HG03520 (cell line): ENCODE data around the gene ENTR1.
A peak's percentile ranks its signal among the peaks of the same experiment; 100 is the strongest.
"Not testable (repeated sequence)": the region's sequence is repeated elsewhere in the genome, so short reads cannot be mapped to it uniquely, and the experiment has no call there.

Experiments used
- ATAC-seq: cut with Tn5 transposase; IDR thresholded peaks from one replicate; pipeline ENCODE4 v1.9.1; 2021; ENCODE audit warnings: mild to moderate bottlenecking, moderate library complexity; ENCODE audit not compliant: unreplicated experiment

The ENTR1 gene

DNA sequence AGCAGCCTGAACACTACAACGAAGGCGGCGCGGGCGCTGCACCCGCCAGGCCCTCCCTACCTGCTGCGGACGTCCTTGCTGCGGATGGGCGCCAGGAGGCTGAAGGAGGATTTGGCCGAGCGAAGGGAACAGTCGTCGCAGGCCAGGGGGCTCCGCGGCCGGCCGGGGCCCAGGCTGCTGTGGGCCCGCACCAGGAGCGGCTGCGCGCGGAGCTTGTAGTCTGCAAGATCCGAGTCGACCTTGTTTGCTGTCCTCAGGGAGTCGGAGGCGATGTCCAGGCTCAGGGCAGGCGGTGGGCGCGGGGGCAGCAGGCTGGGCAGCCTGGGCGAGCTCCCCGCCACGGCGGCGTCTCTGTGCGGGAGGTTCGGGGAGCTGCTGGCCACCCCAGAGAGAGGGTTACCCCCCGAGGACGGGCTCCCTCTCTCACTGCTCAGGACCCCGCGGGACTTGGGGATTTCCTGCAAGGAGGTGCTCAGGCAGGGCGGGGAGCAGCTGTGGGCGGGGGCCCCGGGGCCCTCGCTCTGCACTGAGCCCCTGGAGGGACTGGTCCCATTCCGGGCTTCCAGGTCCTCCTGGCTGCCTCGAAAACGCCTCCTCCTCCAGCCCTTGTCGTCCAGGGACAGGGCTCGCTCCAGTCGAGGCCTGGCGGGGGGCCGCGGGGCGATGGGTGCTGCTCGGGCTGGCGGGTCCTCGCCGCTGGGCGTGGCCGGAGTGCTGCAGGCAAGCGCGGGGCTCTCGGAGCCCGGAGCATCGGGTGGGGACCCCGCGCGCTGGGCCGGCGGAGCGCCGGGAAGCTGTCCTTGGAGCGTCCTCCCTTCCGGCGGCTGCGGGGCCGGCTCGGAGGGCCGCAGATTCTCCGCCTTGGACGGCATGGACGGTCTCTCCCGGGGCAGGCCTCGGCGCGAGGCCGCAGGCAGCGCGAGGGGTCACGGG lies 28.4 kb upstream of the ENTR1 start:
- ATAC-seq: peak; percentile 44

DNA sequence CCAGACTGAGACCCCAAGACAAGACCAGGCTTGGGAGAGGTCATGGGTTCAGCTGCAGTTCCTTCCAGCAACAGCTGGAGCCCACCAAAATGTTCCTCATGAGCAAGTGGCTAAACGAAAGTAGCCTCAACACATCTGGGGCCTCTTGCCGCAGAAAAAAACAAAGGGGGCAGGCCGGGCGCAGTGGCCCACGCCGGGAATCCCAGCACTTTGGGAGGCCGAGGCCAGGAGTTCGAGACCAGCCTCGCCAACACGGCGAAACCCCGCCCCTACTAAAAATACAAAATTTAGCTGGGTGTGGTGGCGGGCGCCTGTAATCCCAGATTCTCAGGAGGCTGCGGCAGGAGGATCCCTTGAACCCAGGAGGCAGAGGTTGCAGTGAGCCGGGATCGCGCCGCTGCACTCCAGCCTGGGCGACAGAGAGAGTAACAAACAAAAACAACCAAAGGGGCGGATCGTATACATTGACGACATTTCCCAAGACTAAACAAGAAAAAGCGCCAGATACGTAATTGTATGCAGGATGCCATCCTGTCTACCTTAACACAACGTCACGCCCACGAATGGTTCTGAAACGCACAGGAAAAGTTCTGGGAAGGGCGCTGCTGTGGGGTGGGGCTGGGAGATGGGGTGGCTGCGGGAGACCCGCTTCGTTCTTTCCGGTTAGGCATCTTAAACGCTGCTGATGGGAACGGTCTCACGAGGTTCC lies 27.6 kb upstream of the ENTR1 start:
- ATAC-seq: no peak

DNA sequence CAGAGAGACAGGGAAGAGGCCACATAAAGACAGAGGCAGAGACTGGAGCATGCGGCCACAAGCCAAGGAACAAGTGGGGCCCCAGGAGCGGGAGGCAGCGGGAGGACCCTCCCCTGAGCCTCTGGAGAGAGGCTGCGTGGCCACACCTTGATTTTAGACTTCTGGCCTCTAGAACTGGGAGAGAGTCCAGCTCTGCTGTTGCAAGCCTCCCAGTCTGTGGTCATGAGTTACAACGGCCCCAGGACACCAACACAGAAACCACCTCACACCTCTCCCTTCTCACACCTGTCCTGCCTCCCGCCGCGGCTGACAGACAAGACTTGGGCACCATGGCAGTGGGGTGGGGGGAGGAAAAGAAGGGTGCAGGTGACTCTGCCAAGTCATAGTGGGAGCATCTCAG lies 27.0 kb upstream of the ENTR1 start:
- ATAC-seq: no peak

DNA sequence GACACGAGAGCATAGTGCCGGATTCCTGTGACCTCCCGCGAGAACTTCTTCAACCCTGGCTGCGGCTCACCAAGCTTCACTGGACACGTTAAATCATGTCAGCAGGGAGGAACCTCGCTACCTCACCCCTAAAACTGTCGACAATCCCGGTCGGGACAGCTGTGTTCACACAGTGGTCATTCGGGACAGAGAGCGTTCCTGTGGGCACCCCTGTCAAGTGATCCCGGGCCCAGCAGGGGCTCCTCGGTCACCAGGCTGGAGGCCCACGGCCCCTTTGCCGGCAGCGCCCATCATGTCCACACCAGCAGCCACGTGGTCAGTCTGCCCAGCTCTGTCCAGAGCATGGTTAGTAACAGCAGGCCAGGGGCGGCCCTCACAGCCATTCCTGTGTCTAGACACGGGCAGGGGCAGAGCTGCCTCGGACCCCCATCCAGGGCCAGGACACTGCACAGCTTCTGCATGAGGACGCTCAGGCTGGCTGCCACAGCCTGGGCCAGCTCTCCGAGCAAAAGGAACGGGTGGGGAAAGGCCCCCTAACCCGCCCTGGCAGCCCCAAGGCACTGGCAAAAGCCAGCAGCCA lies 25.7 kb upstream of the ENTR1 start:
- ATAC-seq: no peak

DNA sequence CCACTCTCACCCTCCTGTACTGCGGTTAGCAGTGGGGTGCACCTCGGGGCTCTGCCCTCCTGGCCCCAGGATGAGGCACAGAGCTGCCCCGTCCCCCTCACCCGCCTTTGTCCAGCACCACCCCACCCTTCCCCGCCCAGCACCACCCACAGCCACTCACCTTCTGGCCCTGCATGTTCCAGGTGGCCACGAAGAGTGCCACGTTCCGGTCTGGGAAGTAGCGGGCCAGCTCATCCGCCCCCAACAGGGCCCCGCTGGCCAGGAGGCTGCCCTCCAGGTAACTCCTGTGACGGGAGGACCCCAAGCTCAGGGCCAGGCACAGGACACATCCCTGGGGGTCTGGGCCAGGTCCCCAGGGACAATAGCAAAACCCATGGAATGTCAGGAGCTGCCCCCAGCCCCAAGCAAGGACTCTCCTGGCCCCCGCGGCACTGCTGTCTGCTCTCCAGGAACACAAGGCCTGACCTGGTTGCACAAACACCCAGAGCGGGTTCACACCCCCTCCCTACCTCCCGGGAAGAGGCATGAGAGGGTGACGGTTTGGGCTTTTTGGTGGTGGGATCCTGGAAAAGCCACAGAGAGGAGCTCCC lies 24.3 kb upstream of the ENTR1 start:
- no peak for ATAC-seq

DNA sequence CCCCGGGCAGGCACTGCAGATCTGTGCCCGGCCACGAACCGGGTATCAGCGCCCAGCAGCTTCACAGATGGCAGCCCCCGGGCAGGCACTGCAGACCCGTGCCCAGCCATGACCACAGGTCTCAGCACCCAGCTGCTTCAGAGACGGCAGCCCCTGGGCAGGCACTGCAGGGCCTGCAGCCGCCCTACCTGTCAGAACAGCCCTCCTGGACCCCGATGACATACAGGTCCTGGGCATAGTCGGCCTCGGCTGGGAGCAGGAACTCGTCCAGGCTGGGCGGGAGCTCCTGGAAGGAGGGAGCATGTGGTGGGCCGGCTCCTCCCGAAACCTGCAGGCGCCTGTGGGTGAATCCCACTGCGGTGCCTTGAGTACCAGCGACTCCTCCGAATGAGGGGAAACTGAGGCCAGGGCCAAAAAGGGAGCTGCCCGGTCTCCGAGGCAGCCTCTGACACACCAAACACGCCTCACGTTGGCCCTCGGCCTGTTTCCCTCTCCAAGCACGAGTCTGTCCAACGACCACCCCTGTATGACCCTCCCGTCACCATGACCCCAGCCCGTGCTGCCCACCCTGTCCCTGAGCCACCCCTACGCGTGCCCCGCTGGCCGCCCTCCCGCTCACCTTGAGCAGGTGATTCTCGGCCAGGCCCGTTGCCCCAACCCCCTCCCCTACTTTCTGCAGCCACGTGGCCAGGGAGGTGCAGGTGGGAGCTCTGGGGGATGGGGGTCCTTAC lies 23.6 kb upstream of the ENTR1 start:
- ATAC-seq: no peak

DNA sequence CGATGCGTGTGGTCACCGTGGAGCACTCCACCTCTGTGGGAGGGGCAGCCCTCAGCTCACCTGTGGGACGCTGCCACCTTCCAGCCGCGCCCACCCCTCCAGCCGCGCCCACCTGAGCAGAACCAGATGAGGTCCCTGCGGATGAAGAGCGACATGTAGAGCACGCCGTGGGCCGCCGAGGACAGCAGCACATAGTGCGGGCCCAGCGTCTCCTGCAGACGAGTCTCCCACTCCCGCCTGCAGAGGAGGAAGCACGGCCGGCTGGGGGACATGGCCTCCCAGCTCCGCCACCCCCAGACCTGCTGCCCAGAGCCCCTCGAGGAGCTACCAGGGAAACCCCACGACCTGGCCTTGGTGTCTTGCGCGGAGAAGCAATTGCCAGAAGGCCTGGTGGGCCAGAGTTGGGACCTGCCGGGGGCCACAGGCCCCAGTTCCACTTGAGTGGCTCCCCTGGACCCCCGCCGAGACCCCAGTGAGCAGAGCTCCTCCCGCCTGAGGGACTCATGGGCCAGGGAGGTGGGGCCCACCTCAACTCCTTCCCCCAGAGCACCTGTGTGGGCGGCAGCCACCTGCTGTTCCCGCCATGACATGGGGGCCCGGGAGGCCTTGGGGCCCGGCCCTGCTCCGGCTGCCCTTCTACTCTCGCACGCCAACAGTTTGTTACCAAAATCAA lies 22.8 kb upstream of the ENTR1 start:
- ATAC-seq: no peak

DNA sequence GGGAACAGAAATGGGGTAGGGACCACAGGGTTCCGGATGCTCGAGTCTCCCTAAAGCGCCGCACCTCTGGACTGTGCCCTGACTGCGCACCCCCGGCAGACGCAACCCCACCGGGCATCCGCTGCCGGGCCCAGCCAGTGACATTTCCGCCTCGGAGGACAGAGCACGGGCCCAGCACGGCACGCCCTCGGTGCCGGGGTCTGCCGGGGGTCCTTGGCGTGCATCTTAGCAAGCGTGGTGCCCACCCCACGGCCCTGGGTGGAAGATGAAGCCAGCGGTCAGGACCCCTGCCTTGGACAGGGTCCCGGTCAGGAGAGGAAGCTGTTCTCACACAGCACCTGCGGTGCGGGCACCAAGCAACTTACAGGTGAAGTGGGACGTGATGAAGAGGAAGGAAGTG lies 22.2 kb upstream of the ENTR1 start:
- no peak for ATAC-seq

DNA sequence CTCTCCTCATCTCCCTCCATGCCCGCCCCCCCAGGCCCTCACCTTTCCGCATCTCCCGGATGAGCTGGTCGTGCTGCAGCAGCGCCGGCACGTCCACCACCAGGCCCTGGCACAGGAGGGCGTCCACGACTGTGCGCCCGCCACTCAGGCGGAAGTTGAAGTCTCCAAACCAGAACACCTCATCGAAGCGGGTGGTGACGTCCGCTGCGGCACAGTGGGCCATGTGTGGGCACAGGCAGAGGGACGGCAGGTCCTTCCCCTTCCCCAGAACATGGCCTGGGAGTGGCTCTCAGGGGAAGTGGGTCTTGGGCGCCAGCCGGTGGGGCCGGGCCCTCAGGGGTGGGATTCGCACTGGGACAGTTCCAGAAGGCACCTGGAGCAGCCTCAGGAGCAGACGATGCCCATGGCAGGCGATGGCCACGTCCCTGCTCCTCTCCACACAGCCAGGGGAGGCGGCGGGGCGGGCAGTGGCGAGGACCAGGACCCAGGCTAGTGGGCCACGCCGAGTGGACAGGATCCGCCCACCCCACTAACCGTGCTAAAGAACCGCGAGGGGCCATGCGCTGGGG lies 21.5 kb upstream of the ENTR1 start:
- ATAC-seq: no peak

DNA sequence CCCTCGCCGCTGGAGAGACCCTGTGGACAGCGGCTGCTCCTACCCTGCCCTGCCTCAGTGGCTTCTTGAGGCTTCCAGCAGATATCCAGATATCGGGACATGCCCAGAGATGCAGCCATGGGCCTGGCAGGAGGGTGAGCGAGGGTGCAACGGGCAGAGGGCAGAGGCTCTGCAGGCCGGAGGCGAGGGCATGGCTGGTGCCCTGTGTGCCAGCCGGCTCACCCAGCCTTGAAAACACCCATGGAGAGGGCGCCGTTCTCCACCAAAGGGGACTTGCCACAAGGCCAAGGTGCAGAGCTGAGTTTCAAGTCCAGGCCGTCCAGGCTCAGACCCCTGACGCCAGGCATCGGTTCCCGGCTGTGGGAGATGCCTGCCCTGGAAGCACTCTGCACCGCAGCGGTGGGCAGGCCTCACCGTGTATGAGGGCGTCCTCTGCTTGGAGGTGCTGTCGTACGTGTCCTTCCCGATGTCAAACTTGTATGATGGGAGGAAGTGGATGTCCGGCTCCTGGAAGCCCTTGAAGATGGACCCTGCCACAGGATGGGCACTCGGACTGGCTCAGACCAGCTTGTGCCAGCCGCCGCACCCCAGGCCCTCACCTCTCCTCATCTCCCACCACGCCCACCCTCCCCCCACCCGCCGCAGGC lies 20.3 kb upstream of the ENTR1 start:
- ATAC-seq: no peak

DNA sequence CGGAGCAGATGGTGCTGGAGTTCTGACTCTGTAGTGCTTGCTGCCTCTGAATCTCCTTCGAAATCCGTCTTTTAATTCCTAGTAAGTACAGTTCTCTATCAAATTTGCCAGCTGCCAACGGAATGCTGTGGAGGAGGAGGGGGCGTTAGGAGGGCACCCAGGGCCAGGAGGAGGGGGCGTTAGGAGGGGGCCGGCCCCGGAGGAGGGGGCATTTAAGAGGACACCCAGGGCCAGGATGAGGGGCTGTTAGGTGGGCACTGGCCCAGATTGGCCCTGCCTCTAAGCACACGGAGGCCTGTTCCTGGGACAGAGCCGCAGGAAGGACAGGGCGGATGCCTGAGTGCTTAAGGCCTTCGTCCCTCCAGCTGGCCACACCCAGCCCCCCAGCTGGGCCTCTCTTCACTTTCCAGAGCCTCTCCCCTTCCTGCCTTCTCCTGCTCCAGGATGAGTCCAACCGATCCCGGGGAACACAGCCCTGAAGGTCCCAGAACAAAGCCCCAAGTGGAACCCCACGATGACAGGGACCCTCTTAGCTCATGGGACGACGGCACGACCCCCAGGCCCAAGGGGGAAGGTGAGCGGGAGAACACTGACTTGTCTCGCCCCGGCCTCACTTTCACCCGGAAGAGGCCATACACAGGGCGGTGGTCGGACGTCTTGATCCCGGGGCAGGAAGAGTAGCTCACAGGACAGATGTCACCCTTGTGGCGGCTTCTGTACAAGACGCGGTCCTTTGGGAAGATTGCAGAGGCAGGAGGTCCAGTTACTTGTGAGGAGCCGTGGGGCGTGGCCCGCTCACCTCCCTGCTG lies 19.5 kb upstream of the ENTR1 start:
- no peak for ATAC-seq

DNA sequence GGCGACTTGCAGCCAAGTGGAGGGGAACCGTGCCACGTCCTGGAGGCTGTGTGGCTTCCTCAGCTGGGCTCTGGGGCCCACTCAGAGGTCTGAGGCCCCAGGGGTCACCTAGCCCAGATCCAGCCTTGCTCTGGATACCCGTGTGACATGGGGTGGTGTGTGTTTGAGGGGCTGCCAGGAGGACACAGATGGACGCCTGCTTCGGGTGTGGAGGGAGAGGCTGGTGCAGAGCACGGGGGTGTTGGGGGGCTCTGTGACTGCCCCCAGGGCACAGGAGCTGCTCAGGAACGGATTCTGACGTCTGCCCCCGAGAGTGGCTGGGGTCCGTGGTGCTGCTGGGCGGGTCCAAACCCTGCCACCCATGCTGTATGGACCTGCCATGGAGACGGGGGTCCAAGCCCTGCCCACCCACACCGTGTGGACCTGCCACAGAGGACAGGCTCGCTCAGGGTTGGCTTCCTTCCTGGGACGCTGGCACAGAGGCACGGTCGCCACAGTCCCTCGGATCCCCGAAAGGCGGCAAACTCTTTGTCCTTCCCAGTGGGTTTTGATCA lies 18.7 kb upstream of the ENTR1 start:
- no peak for ATAC-seq

DNA sequence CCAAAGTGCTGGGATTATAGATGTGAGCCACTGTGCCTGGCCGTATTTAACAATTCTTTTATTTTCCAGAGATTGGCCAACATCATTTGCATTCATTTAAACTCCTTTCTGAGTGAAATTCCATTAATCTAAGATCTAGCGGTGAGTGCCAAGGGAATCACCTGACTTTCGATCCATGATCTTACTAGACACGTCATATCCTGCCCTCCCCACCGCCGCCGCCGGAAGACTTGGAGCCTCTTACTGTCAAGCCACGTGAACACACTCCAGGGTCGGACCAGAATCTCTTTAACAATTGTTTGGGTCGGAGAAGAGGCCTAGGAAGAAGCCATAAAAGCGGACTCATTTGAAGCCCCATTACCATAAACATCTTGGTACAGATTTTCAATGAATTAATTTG lies 16.4 kb upstream of the ENTR1 start:
- ATAC-seq: no peak

DNA sequence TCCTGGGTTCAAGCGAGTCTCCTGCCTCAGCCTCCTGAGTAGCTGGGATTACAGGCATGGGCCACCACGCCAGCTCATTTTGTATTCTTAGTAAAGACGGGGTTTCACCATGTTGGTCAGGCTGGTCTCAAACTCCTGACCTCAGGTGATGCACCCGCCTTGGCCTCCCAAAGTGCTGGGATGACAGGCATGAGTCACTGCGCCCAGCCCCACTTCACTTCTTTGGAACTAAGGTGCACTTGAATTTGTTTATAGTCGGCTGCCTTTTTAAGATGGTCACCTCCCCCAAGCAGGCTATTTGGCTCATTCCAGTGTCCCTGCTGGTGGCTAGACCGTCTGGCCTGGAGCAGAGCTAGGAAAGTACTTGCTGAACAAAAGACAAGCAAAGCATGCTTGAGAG lies 15.0 kb upstream of the ENTR1 start:
- not testable (repeated sequence) for ATAC-seq

DNA sequence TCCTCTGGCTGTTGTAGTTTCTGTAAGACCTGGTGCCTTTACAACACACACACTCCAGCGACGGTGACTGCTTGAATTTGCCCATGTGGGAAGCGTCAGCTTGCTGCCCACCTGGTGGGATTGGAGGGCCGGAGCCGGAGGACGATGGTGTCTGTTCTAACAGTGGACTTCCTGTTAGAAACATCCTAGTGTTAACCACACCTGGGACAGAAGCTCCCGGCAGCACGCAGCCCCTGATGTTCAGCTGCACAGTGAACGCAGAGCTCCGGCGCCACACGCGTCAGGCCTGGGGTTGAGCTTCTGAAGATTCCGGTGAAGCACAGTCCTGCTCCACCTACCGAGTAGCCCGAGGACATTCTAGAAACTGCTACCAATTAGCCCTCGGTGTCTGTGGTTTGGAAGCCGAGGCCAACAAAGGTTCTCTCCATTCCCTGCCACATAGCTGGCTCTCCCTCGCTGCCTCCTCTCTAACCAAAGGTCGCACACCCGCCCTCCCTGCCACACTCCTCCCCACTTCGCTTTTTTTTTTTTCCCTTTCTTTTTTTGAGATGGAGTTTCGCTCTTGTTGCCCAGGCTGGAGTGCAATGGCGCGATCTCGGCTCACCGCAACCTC lies 14.4 kb upstream of the ENTR1 start:
- ATAC-seq: no peak

DNA sequence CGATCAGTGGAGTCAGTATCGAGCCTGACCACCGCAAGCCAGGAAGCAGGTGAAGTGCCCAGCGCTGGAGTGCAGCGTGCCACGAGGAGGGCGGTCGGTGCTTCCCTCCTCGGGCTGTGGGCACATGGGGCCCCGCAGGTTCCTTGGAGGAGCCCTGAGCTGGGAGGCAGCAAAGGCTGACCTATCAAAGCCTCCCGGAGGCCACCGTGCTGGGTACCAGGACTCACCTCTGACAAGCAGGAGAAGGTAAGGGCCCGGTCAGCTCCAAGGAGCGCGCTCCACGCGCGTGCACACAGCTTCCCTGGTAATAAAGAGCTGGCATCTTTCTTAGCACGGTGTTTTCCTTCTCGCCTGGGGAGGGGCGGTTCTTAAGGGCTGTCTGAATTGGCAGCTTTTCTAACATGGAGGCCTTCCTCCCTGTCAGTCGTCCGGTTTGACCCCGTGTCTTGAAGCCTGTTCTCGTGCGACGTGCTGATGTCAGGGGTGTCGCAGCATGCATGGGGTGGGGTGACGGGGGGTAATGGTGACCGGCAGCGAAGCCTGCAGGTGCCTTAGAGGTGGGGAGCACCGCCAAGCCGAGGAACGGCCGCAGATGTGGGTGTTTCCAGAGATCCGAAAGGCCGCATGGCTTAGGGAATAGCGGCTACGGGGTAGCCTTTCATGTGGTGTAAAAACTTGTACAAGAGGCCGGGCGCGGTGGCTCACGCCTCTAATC lies 13.2 kb upstream of the ENTR1 start:
- ATAC-seq: no peak

DNA sequence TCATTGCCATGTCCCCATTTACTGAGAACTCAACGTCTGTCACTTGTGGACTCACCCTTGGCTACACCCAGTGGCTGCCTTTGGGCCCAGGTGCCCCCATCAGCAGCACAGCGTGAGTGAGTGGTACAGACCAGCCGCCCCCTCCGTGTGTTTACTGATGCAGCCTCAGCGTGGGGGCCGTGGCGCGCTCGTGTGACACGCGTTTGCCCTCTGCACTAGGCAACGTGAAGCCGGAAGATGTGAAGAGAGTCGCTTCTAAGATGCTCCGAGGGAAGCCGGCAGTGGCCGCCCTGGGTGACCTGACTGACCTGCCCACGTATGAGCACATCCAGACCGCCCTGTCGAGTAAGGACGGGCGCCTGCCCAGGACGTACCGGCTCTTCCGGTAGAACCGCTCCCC lies 12.5 kb upstream of the ENTR1 start:
- ATAC-seq: no peak
